ENCODE measurements around the gene IGSF21. TPM values are rescaled to one million over a fixed set of nuclear protein-coding genes. Genes with fewer than 3 reads are reported as not detected.

Gene IGSF21
- total RNA-seq, 4 donors from 2014 or later = 0.26 to 2.7 (median 0.88) TPM; not detected in 1

DNA sequence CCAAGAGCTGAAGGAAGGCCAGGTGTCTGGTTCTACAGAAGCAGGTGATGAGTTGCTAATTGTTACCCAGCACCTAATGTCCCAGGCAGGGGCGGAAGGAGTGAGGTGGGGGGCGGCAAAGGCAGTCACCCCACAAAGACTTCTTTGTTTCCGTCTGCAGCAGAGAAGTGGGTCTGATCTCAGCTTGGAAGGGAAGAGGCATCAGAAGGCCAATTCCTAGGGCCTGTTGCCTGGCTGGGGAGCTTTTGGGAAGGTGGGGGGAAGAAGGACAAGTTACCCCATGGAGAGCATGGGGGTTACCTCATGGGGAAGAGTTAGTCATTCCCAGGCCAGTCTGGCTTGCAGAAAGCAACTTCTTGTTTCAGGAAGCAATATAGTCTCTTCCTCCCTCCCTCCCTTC, 10.9 kb downstream of the IGSF21 start:
- TF ChIP-seq CTCF (IDR thresholded peaks at IDR 0.05) (no peak), POLR2A (IDR thresholded peaks at IDR 0.05) (no peak)
- Histone ChIP-seq H3K4me1 (no peaks in the 10 kb centered on the region), H3K4me3 (no peak overlapping the region), H3K36me3 (no peaks in the 10 kb centered on the region), H3K27ac (no peak overlapping the region), H3K9me3 (no peaks in the 10 kb centered on the region), H3K27me3 (peaks cover 0 to 81% (median 0%) of the 10 kb centered on the region in 4 donors)
- DNase-seq = no peak
- WGBS, 2 donors = 16 to 18% methylated on average over 3 of the region's 3 CpGs
- intact Hi-C loops (cut with DNase I) = no loop called here

DNA sequence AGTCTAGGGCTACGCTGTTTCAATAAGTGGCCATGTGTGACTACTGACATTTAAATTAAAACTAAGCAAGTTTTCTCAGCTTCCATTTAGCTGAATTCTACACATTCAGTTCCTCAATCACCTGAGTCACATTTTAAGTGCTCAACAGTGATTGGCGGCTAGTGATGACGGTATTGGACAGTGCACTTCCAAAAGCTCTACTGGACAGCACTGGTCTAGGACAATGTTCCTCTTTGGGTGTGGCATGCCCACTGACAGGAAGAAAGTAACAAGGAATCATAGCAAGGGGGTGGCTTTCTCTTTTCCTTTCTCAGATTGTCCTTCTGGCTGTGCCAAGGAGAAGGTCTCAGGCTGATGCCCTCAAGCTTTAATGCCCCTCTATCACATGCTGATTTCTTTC, 11.7 kb downstream of the IGSF21 start:
- intact Hi-C loops (cut with DNase I) = no loop called here
- no peak for TF ChIP-seq POLR2A (IDR thresholded peaks at IDR 0.05)
- no peak for TF ChIP-seq CTCF (IDR thresholded peaks at IDR 0.05)
- Histone ChIP-seq H3K27ac (no peak overlapping the region), H3K4me3 (no peak overlapping the region), H3K9me3 (no peaks in the 10 kb centered on the region), H3K4me1 (no peaks in the 10 kb centered on the region), H3K27me3 (peaks cover 0 to 73% (median 0%) of the 10 kb centered on the region in 4 donors), H3K36me3 (no peaks in the 10 kb centered on the region)
- 47 to 63% methylated on average over 3 of the region's 3 CpGs for WGBS, 2 donors
- DNase-seq = no peak

DNA sequence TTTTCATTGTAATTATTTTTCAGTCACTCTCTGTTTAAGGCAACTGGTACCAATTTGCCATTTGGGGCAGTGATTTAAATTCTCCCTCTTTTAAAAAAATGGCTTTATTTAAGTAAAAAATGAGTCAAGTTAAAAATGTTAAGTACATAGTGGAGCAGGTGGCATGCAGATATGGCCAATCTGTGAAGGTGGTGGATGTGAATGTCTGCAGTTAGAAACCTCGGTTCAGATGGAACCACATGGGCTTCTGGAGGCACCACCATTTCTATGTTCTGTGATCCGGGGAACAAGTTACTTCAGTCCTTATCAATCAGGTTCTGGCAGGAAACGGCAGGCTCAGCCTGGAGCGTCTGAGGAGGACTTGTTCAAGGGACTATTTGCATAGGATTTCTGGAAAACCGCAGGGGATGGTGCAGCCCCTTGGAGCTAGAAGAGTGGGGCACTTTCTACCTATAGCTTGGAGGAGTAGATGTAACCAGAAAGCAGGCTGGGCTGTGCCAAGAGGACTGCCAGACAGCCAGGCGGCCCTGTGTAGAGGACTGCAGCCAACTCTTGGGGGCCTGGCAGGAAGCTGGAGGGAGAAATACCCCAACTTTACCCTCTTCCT, 12.3 kb downstream of the IGSF21 start:
- intact Hi-C loops (cut with DNase I) = no loop called here
- H3K4me1 ChIP-seq = no peaks in the 10 kb centered on the region
- H3K27me3 ChIP-seq = peaks cover 0 to 67% (median 0%) of the 10 kb centered on the region in 4 donors
- no peak for DNase-seq
- no peak overlapping the region for H3K4me3 ChIP-seq
- H3K9me3 ChIP-seq = no peaks in the 10 kb centered on the region
- H3K36me3 ChIP-seq = no peaks in the 10 kb centered on the region
- H3K27ac ChIP-seq = no peak overlapping the region
- TF ChIP-seq CTCF (IDR thresholded peaks at IDR 0.05) (no peak), POLR2A (IDR thresholded peaks at IDR 0.05) (no peak)
- WGBS, 2 donors = 25 to 26% methylated on average over 5 of the region's 6 CpGs

DNA sequence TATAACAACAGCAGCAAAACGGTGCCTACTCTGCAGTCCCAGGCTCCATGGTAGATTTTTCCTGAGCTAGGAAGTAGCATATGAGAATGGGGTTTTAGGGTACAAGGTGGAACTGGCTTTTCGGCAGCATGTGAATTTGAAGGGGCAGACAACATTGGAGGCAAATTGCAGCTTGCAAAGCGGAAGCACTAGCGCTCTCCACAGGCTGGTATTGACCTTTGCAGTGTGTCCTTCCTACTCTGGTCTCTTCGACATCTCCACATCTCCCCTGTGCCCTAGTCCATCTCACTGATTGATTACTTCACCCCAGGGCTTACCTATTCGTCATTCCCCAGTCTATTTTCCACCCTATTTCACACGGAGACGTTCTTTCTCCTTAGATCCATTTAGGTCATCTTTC, 13.0 kb downstream of the IGSF21 start:
- no peak overlapping the region for H3K4me3 ChIP-seq
- H3K27me3 ChIP-seq = peaks cover 0 to 61% (median 0%) of the 10 kb centered on the region in 4 donors
- no peaks in the 10 kb centered on the region for H3K9me3 ChIP-seq
- no peak for DNase-seq
- TF ChIP-seq CTCF (IDR thresholded peaks at IDR 0.05) = no peak
- no peak for TF ChIP-seq POLR2A (IDR thresholded peaks at IDR 0.05)
- intact Hi-C loops (cut with DNase I) = no loop called here
- 59 to 68% methylated on average over 8 of the region's 8 CpGs for WGBS, 2 donors
- no peaks in the 10 kb centered on the region for H3K4me1 ChIP-seq
- no peak overlapping the region for H3K27ac ChIP-seq
- no peaks in the 10 kb centered on the region for H3K36me3 ChIP-seq

DNA sequence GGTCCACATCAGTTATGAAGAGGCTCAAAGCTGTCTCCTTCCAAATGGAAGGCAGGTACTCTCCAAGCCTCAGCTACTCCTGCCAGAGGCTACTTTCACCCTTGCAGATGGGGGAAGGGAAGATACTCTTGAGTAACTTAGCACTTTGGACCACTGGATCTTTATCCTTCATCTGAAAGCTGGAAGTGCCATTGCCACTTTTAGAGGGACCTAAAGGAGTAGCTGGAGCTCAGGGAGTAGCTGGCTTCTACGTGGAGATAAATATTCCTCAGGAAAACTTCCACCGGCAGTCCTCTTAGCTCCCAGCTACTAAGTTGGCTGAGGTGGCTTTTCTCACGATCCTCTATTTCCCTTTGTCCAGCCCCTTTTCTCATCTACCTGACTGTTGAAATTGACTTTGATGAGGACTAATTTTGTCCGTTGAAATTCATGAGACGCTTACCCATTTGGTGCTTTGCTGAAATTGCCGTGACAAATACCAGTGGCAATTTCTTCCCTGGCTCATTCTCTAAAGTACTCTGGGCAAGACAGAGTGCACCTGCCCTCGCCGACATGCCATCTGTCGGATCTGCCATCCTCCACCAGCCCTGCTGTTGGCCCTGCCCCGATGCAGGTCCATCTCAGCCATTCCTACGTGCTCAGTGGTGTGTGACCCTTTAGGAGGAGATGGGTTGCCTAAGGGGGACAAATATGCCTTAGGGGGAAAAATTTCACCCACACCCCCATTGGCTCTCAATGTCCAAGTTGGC, 13.6 kb downstream of the IGSF21 start:
- H3K4me1 ChIP-seq = no peaks in the 10 kb centered on the region
- TF ChIP-seq POLR2A (IDR thresholded peaks at IDR 0.05) (no peak), CTCF (IDR thresholded peaks at IDR 0.05) (no peak)
- intact Hi-C loops (cut with DNase I) = no loop called here
- H3K36me3 ChIP-seq = no peaks in the 10 kb centered on the region
- no peaks in the 10 kb centered on the region for H3K9me3 ChIP-seq
- DNase-seq = no peak
- H3K27me3 ChIP-seq = peaks cover 0 to 56% (median 0%) of the 10 kb centered on the region in 4 donors
- no peak overlapping the region for H3K27ac ChIP-seq
- no peak overlapping the region for H3K4me3 ChIP-seq
- 88 to 93% methylated on average over 9 to 11 of the region's 11 CpGs for WGBS, 2 donors
